HepG2 (cell line): Measurements from ENCODE around the gene TNFAIP6. TPM values are rescaled to one million over a fixed set of nuclear protein-coding genes. Genes with fewer than 3 reads are reported as not detected.
"Not testable (repeated sequence)": the region's sequence is repeated elsewhere in the genome, so short reads cannot be mapped to it uniquely, and the experiment has no call there.

ENCODE experiments used
- ATAC-seq: fragments of 200-7000 bp; cut with Tn5 transposase; 3 replicates; pipeline ENCODE4 v1.9.1; 2020; ENCODE audit warnings: mild to moderate bottlenecking, moderate library complexity
- BruUV-seq: library from RNA; stranded (reverse); fragments of 400-500 nt; replicated peaks from 2 replicates; lab custom pipeline; 2021; lab: Mats Ljungman, UMichigan
- CTCF ChIA-PET: fragments of 300-600 bp; formaldehyde crosslinking; extraction: SDS; loops from one replicate; lab custom pipeline; 2021; ENCODE audit warnings: low total read pairs, inconsistent platforms, low intra/inter-chr PET ratio; lab: Yijun Ruan, JAX
- POLR2A ChIA-PET: fragments of 350-600 bp; sonication (Branson Sonifier 250); formaldehyde crosslinking; loops from one replicate; lab custom pipeline; 2020; ENCODE audit warnings: antibody characterized with exemption, inconsistent platforms; lab: Yijun Ruan, JAX
- DNase-seq: peaks from one replicate; pipeline ENCODE4 v3.0.0-alpha.2; 2015; ENCODE audit warnings: low spot score
- FAIRE-seq: peaks from 3 replicates; lab custom pipeline; 2011; peaks lifted over from hg19 to GRCh38; lab: Jason Lieb, UNC
- H2AFZ ChIP-seq: one replicate; pipeline ENCODE4 v1.6.1; 2011; ENCODE audit warnings: low read length, inconsistent platforms
- H3K27ac ChIP-seq: fragments of 300-600 bp; 3 replicates; pipeline ENCODE4 v1.8.0; 2011; ENCODE audit warnings: mixed run types, mild to moderate bottlenecking, mixed read lengths, low read length, inconsistent platforms; ENCODE audit not compliant: insufficient read depth; ENCODE audit errors: extremely low read length
- H3K27me3 ChIP-seq, 2 experiments: fragments of 200-600 bp in 1 of 2; 2 replicates in 1 of 2; 3 replicates in 1 of 2; pipeline versions ENCODE4 v1.6.0 to v1.8.0; 2011; ENCODE audit warnings: low read length in 2 of 2, mild to moderate bottlenecking in 2 of 2, moderate library complexity in 2 of 2, inconsistent platforms in 1 of 2; ENCODE audit not compliant: insufficient read depth in 2 of 2, control insufficient read depth in 1 of 2
- H3K36me3 ChIP-seq, 2 experiments: fragments of 200-600 bp in 1 of 2; replicated peaks in 1 of 2; 2 replicates in 1 of 2; 3 replicates in 1 of 2; pipeline versions ENCODE4 v1.5.1 to v1.8.0; 2011; ENCODE audit warnings: low read length in 2 of 2, inconsistent platforms in 1 of 2; ENCODE audit not compliant: insufficient read depth in 2 of 2, control insufficient read depth in 1 of 2
- H3K4me1 ChIP-seq: 2 replicates; pipeline ENCODE4 v1.5.1; 2012; ENCODE audit warnings: low read length, inconsistent platforms; ENCODE audit not compliant: insufficient read depth
- H3K4me2 ChIP-seq: 2 replicates; pipeline ENCODE4 v1.6.0; 2011; ENCODE audit warnings: low read depth, low read length, inconsistent platforms
- H3K4me3 ChIP-seq, 3 experiments: fragments of 200-600 bp in 1 of 3; sonication (generic), shearing (Covaris generic) in 1 of 3; replicated peaks in 1 of 3; 2 replicates each; pipeline ENCODE4 v1.5.1; 2011 to 2016; ENCODE audit warnings: low read length in 3 of 3, inconsistent platforms in 2 of 3, low read depth in 2 of 3, mild to moderate bottlenecking in 2 of 3, control low read depth in 1 of 3, mixed read lengths in 1 of 3; ENCODE audit not compliant: insufficient read depth in 1 of 3
- H3K79me2 ChIP-seq: one replicate; pipeline ENCODE4 v1.6.1; 2011; ENCODE audit warnings: low read length, inconsistent platforms; ENCODE audit not compliant: insufficient read depth
- H3K9ac ChIP-seq: 2 replicates; pipeline ENCODE4 v1.6.0; 2011; ENCODE audit warnings: mild to moderate bottlenecking, low read depth, low read length, inconsistent platforms; ENCODE audit not compliant: insufficient read depth
- H3K9me3 ChIP-seq: 2 replicates; pipeline ENCODE4 v1.5.1; 2012; ENCODE audit warnings: mild to moderate bottlenecking, low read length
- H4K20me1 ChIP-seq: 2 replicates; pipeline ENCODE4 v1.6.0; 2011; ENCODE audit warnings: inconsistent platforms, mild to moderate bottlenecking, low read length, moderate library complexity; ENCODE audit not compliant: insufficient read depth
- ATF7 ChIP-seq, 2 experiments: fragments of 450-650 bp in 1 of 2; sonication (generic) in 1 of 2; formaldehyde crosslinking in 1 of 2; IDR thresholded peaks; 2 replicates each; pipeline versions ENCODE4 v1.4.0 to v1.6.1; 2016 to 2020; ENCODE audit warnings: antibody characterized with exemption in 1 of 2, mild to moderate bottlenecking in 1 of 2, missing genetic modification reagents in 1 of 2
- MYNN ChIP-seq: sonication (generic); formaldehyde crosslinking; IDR thresholded peaks from 2 replicates; pipeline ENCODE4 v1.4.0; 2020; ENCODE audit warnings: mild to moderate bottlenecking, low read depth, missing genetic modification reagents
- NCOA2 ChIP-seq: sonication (generic); formaldehyde crosslinking; IDR thresholded peaks from 2 replicates; pipeline ENCODE4 v1.8.0; 2022; ENCODE audit warnings: inconsistent platforms
- ZNF160 ChIP-seq: sonication (generic); formaldehyde crosslinking; IDR thresholded peaks from 2 replicates; pipeline ENCODE4 v1.8.0; 2022; ENCODE audit warnings: mild to moderate bottlenecking, inconsistent platforms, missing genetic modification reagents
- ZNF253 ChIP-seq: sonication (generic); formaldehyde crosslinking; IDR thresholded peaks from 2 replicates; pipeline ENCODE4 v1.8.0; 2022; ENCODE audit warnings: mild to moderate bottlenecking, missing genetic modification reagents, borderline replicate concordance
- ZNF260 ChIP-seq: sonication (generic); formaldehyde crosslinking; IDR thresholded peaks from 2 replicates; pipeline ENCODE4 v1.4.0; 2020; ENCODE audit warnings: missing genetic modification reagents, low read depth, mild to moderate bottlenecking, borderline replicate concordance
- ZNF709 ChIP-seq: sonication (generic); formaldehyde crosslinking; IDR thresholded peaks from 2 replicates; pipeline ENCODE4 v1.5.0; 2020; ENCODE audit warnings: mild to moderate bottlenecking, missing genetic modification reagents
- ZXDC ChIP-seq: sonication (generic); formaldehyde crosslinking; IDR thresholded peaks from 2 replicates; pipeline ENCODE4 v1.5.0; 2020; ENCODE audit warnings: mild to moderate bottlenecking, missing genetic modification reagents
- WGBS: methylation state at CpG from one replicate; pipeline ENCODE4 v1.1.6; 2017; ENCODE audit warnings: low lambda C conversion rate; 5-methylcytosine and 5-hydroxymethylcytosine counted together
- in situ Hi-C: cut with HindIII; loops from 2 replicates; pipeline ENCODE4 v1.10.0; 2017; ENCODE audit warnings: low pct_unique_long_range_greater_than_20kb; ENCODE audit not compliant: extremely low pct_ligation_motif_present
- intact Hi-C: fragments of 100-400 bp; cut with micrococcal nuclease; formaldehyde crosslinking; loops from one replicate; pipeline ENCODE4 v1.10.0; 2022; ENCODE audit not compliant: unreplicated experiment
- polyA plus RNA-seq, 8 experiments: library from polyadenylated mRNA; depleted of rRNA in 3 of 8; stranded (reverse) in 7 of 8; unstranded in 1 of 8; fragments of >200 nt; fragmentation: Illumina TruSeq in 4 of 8; extraction: Trizol in 4 of 8; gene quantifications; 2 replicates each; pipeline versions ENCODE4 v1.2.1 to v1.2.3, GENCODE V29; 2011 to 2016; ENCODE audit warnings: low read depth in 4 of 8, missing spikeins in 1 of 8, mixed read lengths in 1 of 8; ENCODE audit not compliant: insufficient read depth in 1 of 8
- total RNA-seq, 5 experiments: library from RNA; depleted of rRNA; stranded (reverse); fragments of >200 nt; fragmentation: Illumina TruSeq; extraction: Trizol; gene quantifications; 2 replicates each; pipeline ENCODE4 v1.2.3, GENCODE V29; 2016; ENCODE audit warnings: low read depth in 1 of 5

TNFAIP6 gene
- total and polyA plus RNA-seq, 2 of the 13 experiments (the other 11 are each of a cell fraction or from before 2014, with no cell fraction given): not detected

GRCh38 chr2:151338115-151338514 is 19.3 kb upstream of the TNFAIP6 start (continued):
- no peak for TF ChIP-seq NCOA2 (CRISPR knock-in tag)
- no peak for TF ChIP-seq ZNF160 (CRISPR knock-in tag)
- no peak for TF ChIP-seq ZNF260 (CRISPR knock-in tag)
- TF ChIP-seq ZNF253 (CRISPR knock-in tag): no peak
- TF ChIP-seq ZNF709 (CRISPR knock-in tag): no peak

GRCh38 chr2:151343073-151343472 is 14.3 kb upstream of the TNFAIP6 start:
- Histone ChIP-seq H2AFZ (no peak overlapping the region), H3K4me3 (no peak overlapping the region), H3K27me3 (peaks cover 0 to 5% of the 10 kb centered on the region in 2 experiments; a peak in 1 of 5 replicates), H3K4me2 (no peak overlapping the region), H3K79me2 (no peaks in the 10 kb centered on the region), H3K27ac (no peak overlapping the region), H4K20me1 (no peaks in the 10 kb centered on the region), H3K9ac (no peak overlapping the region), H3K9me3 (no peaks in the 10 kb centered on the region), H3K36me3 (no peaks in the 10 kb centered on the region), H3K4me1 (no peaks in the 10 kb centered on the region)
- WGBS: 31% methylated on average over 2 of the region's 2 CpGs
- BruUV-seq: no TSS peak
- intact Hi-C loops (no loop called here), in situ Hi-C loops (no loop called here)
- CTCF ChIA-PET: no interaction called here
- TF ChIP-seq MYNN (CRISPR knock-in tag): no peak
- no peak for TF ChIP-seq ZXDC (CRISPR knock-in tag)
- no peak for TF ChIP-seq ATF7 (IDR thresholded peaks at IDR 0.05)
- TF ChIP-seq ATF7 (CRISPR knock-in tag; IDR thresholded peaks at IDR 0.05): no peak
- POLR2A ChIA-PET: no interaction called here
- FAIRE-seq (peak; percentile 40), DNase-seq (no peak), ATAC-seq (no peak)

- BruUV-seq, H3K4me3 ChIP-seq, CTCF ChIA-PET, DNase-seq, in situ Hi-C loops, H2AFZ ChIP-seq, H3K4me2 ChIP-seq, H3K79me2 ChIP-seq, ATAC-seq, H4K20me1 ChIP-seq, H3K27me3 ChIP-seq, FAIRE-seq, H3K27ac ChIP-seq, H3K9me3 ChIP-seq, POLR2A ChIA-PET, H3K9ac ChIP-seq, intact Hi-C loops, H3K4me1 ChIP-seq, H3K36me3 ChIP-seq: not testable (repeated sequence)
- WGBS: 25% methylated on average over 4 of the region's 4 CpGs
These were observed 13.2 kb upstream of the TNFAIP6 start for GRCh38 chr2:151344191-151344590.
